Mucosa of stomach (tissue), 1 donor: ENCODE measurements around the gene ITK.
"Not testable (repeated sequence)": the region's sequence is repeated elsewhere in the genome, so short reads cannot be mapped to it uniquely, and the experiment has no call there.

Experiments used
- H3K27me3 ChIP-seq: one replicate; pipeline ENCODE4 v1.7.0; 2013; ENCODE audit warnings: mild to moderate bottlenecking, low read length; ENCODE audit not compliant: control insufficient read depth, insufficient read depth
- H3K36me3 ChIP-seq: one replicate; pipeline ENCODE4 v1.7.0; 2013; ENCODE audit warnings: low read length; ENCODE audit not compliant: control insufficient read depth, insufficient read depth
- H3K4me1 ChIP-seq: one replicate; pipeline ENCODE4 v1.7.0; 2013; ENCODE audit warnings: mild to moderate bottlenecking, low read length; ENCODE audit not compliant: control insufficient read depth, insufficient read depth
- H3K4me3 ChIP-seq: one replicate; pipeline ENCODE4 v1.7.0; 2013; ENCODE audit warnings: low read length
- H3K9ac ChIP-seq: one replicate; pipeline ENCODE4 v1.7.0; 2013; ENCODE audit warnings: mild to moderate bottlenecking, low read length, moderate library complexity
- H3K9me3 ChIP-seq: one replicate; pipeline ENCODE4 v1.7.0; 2013; ENCODE audit warnings: mild to moderate bottlenecking, low read length, moderate library complexity; ENCODE audit not compliant: control insufficient read depth
- donor health status: Pancreatic carcinoma.

The ITK gene

GRCh38 chr5:157244704-157245103 is 64.1 kb downstream of the ITK start:
- not testable (repeated sequence) for H3K4me1 ChIP-seq, H3K27me3 ChIP-seq, H3K9me3 ChIP-seq, H3K9ac ChIP-seq, H3K4me3 ChIP-seq, H3K36me3 ChIP-seq

DNA sequence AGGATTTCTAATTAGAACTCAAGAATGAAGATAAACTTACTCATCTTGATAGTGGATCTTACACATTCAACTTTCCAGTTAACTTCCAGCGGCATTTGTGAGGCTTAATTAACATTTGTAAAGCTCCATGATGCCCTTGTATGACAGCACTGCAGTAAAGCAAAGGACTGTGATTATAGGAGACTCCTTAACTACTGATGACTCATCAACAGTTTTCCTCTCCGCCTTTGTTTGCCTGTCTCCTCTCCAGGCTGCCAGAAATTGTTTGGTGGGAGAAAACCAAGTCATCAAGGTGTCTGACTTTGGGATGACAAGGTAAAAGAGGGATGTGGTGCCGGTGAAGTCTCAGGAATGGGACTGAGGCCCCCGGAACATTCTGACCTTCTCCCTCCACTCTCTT is 64.8 kb downstream of the ITK start:
- Histone ChIP-seq H3K36me3 (no peaks in the 10 kb centered on the region), H3K27me3 (no peaks in the 10 kb centered on the region), H3K9me3 (no peaks in the 10 kb centered on the region), H3K4me3 (no peak overlapping the region), H3K4me1 (no peaks in the 10 kb centered on the region), H3K9ac (no peak overlapping the region)

- no peaks in the 10 kb centered on the region for H3K27me3 ChIP-seq
- H3K36me3 ChIP-seq: no peaks in the 10 kb centered on the region
- H3K9me3 ChIP-seq: no peaks in the 10 kb centered on the region
- H3K9ac ChIP-seq: no peak overlapping the region
- H3K4me3 ChIP-seq: no peak overlapping the region
- no peaks in the 10 kb centered on the region for H3K4me1 ChIP-seq
Measured at GRCh38 chr5:157245886-157246285, 65.2 kb downstream of the ITK start.

GRCh38 chr5:157247267-157247666 is 66.6 kb downstream of the ITK start:
- H3K27me3 ChIP-seq: no peaks in the 10 kb centered on the region
- H3K9me3 ChIP-seq: no peaks in the 10 kb centered on the region
- no peaks in the 10 kb centered on the region for H3K4me1 ChIP-seq
- no peak overlapping the region for H3K4me3 ChIP-seq
- H3K9ac ChIP-seq: no peak overlapping the region
- H3K36me3 ChIP-seq: no peaks in the 10 kb centered on the region

DNA sequence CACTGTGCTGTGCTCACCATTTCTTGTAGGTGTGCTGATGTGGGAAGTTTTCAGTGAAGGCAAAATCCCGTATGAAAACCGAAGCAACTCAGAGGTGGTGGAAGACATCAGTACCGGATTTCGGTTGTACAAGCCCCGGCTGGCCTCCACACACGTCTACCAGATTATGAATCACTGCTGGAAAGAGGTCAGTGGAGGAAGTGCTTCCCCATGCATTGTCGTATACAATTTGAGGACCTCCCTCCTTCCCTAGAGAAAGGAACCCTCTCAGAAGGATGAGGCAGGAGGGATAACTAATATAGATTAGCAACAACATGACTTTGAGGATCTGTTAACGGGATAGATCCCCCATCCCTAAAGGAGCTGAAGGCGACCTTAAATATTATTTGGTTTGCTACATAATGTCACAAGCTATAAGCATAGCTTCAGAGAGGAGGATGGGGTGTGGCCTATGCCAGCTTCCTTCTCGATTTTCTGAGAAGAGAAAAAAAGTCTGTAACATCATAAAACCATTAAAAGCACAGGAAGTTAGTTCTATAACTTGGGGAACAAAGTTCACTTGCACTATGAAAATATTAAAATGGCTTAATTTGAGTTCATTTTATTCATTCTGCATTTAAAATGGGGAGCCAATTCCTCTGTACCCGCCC is 68.3 kb downstream of the ITK start:
- no peaks in the 10 kb centered on the region for H3K4me1 ChIP-seq
- no peaks in the 10 kb centered on the region for H3K27me3 ChIP-seq
- H3K9me3 ChIP-seq: no peaks in the 10 kb centered on the region
- no peak overlapping the region for H3K4me3 ChIP-seq
- no peak overlapping the region for H3K9ac ChIP-seq
- no peaks in the 10 kb centered on the region for H3K36me3 ChIP-seq

- Histone ChIP-seq H3K36me3 (no peaks in the 10 kb centered on the region), H3K4me1 (no peaks in the 10 kb centered on the region), H3K27me3 (no peaks in the 10 kb centered on the region), H3K9me3 (no peaks in the 10 kb centered on the region), H3K4me3 (no peak overlapping the region), H3K9ac (no peak overlapping the region)
Measured at GRCh38 chr5:157252711-157253465, 72.2 kb downstream of the ITK start.

DNA sequence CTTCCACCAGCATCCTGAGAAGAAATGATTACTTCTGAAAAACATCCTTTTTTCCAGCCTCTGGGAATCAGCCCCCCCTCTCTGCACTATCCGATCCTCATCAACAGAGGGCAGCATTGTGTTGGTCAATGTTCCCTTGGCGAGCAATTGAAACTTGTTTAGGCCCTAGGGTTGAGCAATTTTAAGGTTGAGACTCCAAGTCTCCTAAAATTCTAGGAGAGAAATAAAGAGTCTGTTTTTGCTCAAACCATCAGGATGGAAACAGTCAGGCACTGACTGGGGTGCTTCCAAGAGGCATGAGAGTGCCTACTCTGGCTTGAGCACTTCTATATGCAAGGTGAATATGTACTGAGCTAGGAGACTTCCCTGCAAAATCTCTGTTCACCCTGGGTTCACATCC is 72.9 kb downstream of the ITK start:
- no peaks in the 10 kb centered on the region for H3K27me3 ChIP-seq
- H3K36me3 ChIP-seq: no peaks in the 10 kb centered on the region
- H3K9ac ChIP-seq: no peak overlapping the region
- no peaks in the 10 kb centered on the region for H3K4me1 ChIP-seq
- H3K4me3 ChIP-seq: no peak overlapping the region
- no peaks in the 10 kb centered on the region for H3K9me3 ChIP-seq

DNA sequence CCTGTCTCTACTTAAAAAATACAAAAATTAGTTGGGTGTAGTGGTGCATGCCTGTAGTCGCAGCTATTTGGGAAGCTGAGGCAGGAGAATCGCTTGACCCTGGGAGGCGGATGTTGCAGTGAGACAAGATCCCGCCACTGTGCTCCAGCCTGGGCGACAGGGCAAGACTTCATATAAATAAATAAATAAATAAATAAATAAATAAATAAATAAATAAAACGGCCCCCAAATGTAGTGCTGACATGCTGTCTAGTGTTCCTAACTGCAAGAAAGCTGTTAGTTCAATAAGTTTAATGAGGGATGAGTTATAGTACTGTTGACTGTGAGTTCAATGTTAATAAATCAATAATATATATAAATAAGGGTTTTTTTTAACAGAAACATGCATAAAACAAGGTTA is 77.8 kb downstream of the ITK start:
- Histone ChIP-seq H3K4me1 (no peaks in the 10 kb centered on the region), H3K9ac (no peak overlapping the region), H3K27me3 (no peaks in the 10 kb centered on the region), H3K9me3 (no peaks in the 10 kb centered on the region), H3K36me3 (no peaks in the 10 kb centered on the region), H3K4me3 (no peak overlapping the region)

- H3K36me3 ChIP-seq: no peaks in the 10 kb centered on the region
- no peak overlapping the region for H3K9ac ChIP-seq
- no peak overlapping the region for H3K4me3 ChIP-seq
- H3K9me3 ChIP-seq: no peaks in the 10 kb centered on the region
- no peaks in the 10 kb centered on the region for H3K27me3 ChIP-seq
- no peaks in the 10 kb centered on the region for H3K4me1 ChIP-seq
Measured at GRCh38 chr5:157259699-157260098, 79.1 kb downstream of the ITK start.

- H3K4me3 ChIP-seq: no peak overlapping the region
- peaks cover 10% of the 10 kb centered on the region for H3K4me1 ChIP-seq
- no peak overlapping the region for H3K9ac ChIP-seq
- H3K9me3 ChIP-seq: no peaks in the 10 kb centered on the region
- no peaks in the 10 kb centered on the region for H3K36me3 ChIP-seq
- H3K27me3 ChIP-seq: peaks cover 13% of the 10 kb centered on the region
Measured at GRCh38 chr5:157263496-157264090, 83.0 kb downstream of the ITK start.

DNA sequence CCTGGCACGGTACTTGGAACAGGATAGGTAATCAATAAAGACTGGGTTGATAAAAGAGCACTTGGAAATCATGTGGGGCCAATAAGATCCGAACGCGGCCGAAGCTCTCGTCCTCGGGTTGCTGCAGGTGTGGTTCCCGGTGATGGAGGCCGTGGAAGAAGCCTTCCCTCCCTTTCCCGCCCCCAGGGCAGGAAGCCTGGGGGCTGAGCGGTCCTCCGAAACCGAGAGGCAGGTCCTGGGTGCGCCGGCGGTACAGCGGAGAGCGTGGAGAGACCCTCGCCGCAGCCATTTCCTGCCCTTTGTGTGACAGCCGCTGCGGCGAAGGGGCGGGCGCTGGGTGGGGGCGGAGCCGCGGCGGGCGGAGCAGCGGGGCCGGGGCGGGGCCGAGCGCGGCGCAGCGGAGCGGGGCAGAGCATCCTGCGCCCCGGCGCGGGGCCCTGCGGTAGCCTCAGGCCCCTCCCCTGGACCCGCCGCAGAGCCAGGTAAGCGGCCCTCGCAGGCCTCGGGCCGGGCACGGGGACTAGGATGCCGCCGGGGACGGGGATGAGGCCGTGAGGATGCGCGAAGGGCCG is 85.2 kb downstream of the ITK start, which contains the start of gene CYFIP2:
CYFIP2 (plus strand) TSS at position 410 of the 572 bp plus-strand sequence. CDS start 19,239 bp downstream, outside the sequence.
- H3K36me3 ChIP-seq: no peaks in the 10 kb centered on the region
- no peaks in the 10 kb centered on the region for H3K9me3 ChIP-seq
- H3K27me3 ChIP-seq: peaks cover 13% of the 10 kb centered on the region
- H3K4me3 ChIP-seq: peak within 1 kb of the TSS; percentile 84
- H3K9ac ChIP-seq: peak within 1 kb of the TSS; percentile 66
- peaks cover 10% of the 10 kb centered on the region for H3K4me1 ChIP-seq
